IMR-90 (cell line): ENCODE data around the gene PAN3.

ENCODE experiments used
- BHLHE40 ChIP-seq: fragments of 150-350 bp; IDR thresholded peaks from 2 replicates; pipeline ENCODE4 v1.6.1; 2016; ENCODE audit warnings: mild to moderate bottlenecking, low read depth, low read length
- CEBPB ChIP-seq: IDR thresholded peaks from 2 replicates; pipeline ENCODE4 v1.6.1; 2012; ENCODE audit warnings: low read depth, low read length, improper control_type of control experiment
- CHD1 ChIP-seq: IDR thresholded peaks from 2 replicates; pipeline ENCODE4 v1.6.1; 2012; ENCODE audit warnings: low read depth, low read length, improper control_type of control experiment
- CTCF ChIP-seq: conservative IDR thresholded peaks from 2 replicates; pipeline ENCODE4 v1.5.1; 2012; ENCODE audit warnings: mild to moderate bottlenecking, low read depth, low read length, improper control_type of control experiment
- FOS ChIP-seq: fragments of 150-350 bp; IDR thresholded peaks from 2 replicates; pipeline ENCODE4 v1.6.1; 2016; ENCODE audit warnings: low read depth, low read length
- MAFK ChIP-seq: IDR thresholded peaks from 2 replicates; pipeline ENCODE4 v1.6.1; 2012; ENCODE audit warnings: low read depth, low read length, improper control_type of control experiment
- MAZ ChIP-seq: IDR thresholded peaks from 2 replicates; pipeline ENCODE4 v1.6.1; 2012; ENCODE audit warnings: low read depth, mild to moderate bottlenecking, low read length, improper control_type of control experiment, moderate library complexity, borderline replicate concordance
- MXI1 ChIP-seq: IDR thresholded peaks from 2 replicates; pipeline ENCODE4 v1.6.1; 2012; ENCODE audit warnings: low read depth, mild to moderate bottlenecking, low read length, moderate library complexity, borderline replicate concordance
- NFE2L2 ChIP-seq: fragments of 150-350 bp; IDR thresholded peaks from 2 replicates; pipeline ENCODE4 v1.6.1; 2016; ENCODE audit warnings: low read depth, mild to moderate bottlenecking, low read length
- POLR2A ChIP-seq: IDR thresholded peaks from 2 replicates; pipeline ENCODE4 v1.6.1; 2012; ENCODE audit warnings: mild to moderate bottlenecking, low read depth, low read length
- RAD21 ChIP-seq: IDR thresholded peaks from 2 replicates; pipeline ENCODE4 v1.6.1; 2012; ENCODE audit warnings: low read length, improper control_type of control experiment
- RCOR1 ChIP-seq: IDR thresholded peaks from 2 replicates; pipeline ENCODE4 v1.6.1; 2012; ENCODE audit warnings: mild to moderate bottlenecking, low read length, improper control_type of control experiment; ENCODE audit not compliant: insufficient replicate concordance
- RFX5 ChIP-seq: IDR thresholded peaks from 2 replicates; pipeline ENCODE4 v1.8.0; 2012; ENCODE audit warnings: low read depth, mild to moderate bottlenecking, low read length, moderate library complexity

- no peak for TF ChIP-seq POLR2A
- no peak for TF ChIP-seq CTCF
- TF ChIP-seq MAZ: no peak
- no peak for TF ChIP-seq MXI1
- TF ChIP-seq RAD21: no peak
- no peak for TF ChIP-seq CHD1
- no peak for TF ChIP-seq MAFK
- no peak for TF ChIP-seq RFX5
- TF ChIP-seq BHLHE40: no peak
- no peak for TF ChIP-seq CEBPB
- TF ChIP-seq FOS: no peak
- no peak for TF ChIP-seq NFE2L2
- TF ChIP-seq RCOR1: no peak
Observed at GRCh38 chr13:28258417-28258816, 120.1 kb downstream of the PAN3 start.
